Mesothelial cell of epicardium (in vitro differentiated cells): ENCODE data around the gene TAS1R3. TPM values are rescaled to one million over a fixed set of nuclear protein-coding genes. Genes with fewer than 3 reads are reported as not detected.
A peak's percentile ranks its signal among the peaks of the same experiment; 100 is the strongest.

ENCODE experiments used
- DNase-seq, 2 experiments: peaks; one replicate each; pipeline ENCODE4 v3.0.0; 2021; ENCODE audit warnings: low spot score in 2 of 2; ENCODE audit not compliant: unreplicated experiment in 2 of 2
- H3K27ac Mint-ChIP-seq: 2 replicates; pipeline ENCODE4 v1.8.0; 2021; ENCODE audit warnings: mixed read lengths
- H3K27me3 Mint-ChIP-seq: 2 replicates; pipeline ENCODE4 v1.8.0; 2021; ENCODE audit warnings: low read depth, mixed read lengths
- H3K36me3 Mint-ChIP-seq: 2 replicates; pipeline ENCODE4 v1.8.0; 2021; ENCODE audit warnings: mixed read lengths
- H3K4me1 Mint-ChIP-seq: 2 replicates; pipeline ENCODE4 v1.8.0; 2021; ENCODE audit warnings: mixed read lengths
- H3K4me3 Mint-ChIP-seq: 2 replicates; pipeline ENCODE4 v1.8.0; 2021; ENCODE audit warnings: mild to moderate bottlenecking, moderate library complexity, mixed read lengths
- H3K9me3 Mint-ChIP-seq: 2 replicates; pipeline ENCODE4 v1.8.0; 2021; ENCODE audit warnings: mixed read lengths
- CTCF ChIP-seq: fragments of 200-600 bp; sonication (generic); IDR thresholded peaks from one replicate; pipeline ENCODE4 v1.5.0; 2021; ENCODE audit warnings: antibody characterized with exemption; ENCODE audit not compliant: unreplicated experiment
- total RNA-seq: library from RNA; stranded (reverse); gene quantifications from 3 replicates; pipeline ENCODE4 v1.2.1, GENCODE V29; 2021

The TAS1R3 gene
- total RNA-seq, 1 donor from 2014 or later, result 0.98 TPM

DNA sequence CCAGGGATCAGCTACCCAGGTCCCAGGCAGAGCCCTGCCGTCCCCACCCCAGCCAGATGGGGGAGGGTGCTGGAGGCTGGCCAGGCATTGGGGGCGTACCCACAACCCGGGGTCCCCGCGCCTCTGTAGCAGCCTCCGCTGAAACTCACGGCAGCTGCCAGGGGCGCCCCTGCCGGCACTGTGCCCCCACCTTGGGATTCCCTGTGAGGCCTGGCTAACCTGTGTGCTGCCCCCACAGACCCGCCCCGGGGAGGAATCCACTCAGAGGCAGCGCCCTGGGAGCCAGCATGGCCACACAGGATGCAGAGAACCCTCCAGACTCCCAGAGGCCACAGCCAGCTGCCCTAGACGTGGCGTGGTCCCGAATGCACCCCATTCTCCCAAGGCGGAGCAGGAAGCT is 14.3 kb downstream of the TAS1R3 start:
- Mint-ChIP-seq H3K4me3 (no peak overlapping the region), H3K27me3 (no peaks in the 10 kb centered on the region)

GRCh38 chr1:1345860-1346500 is 14.9 kb downstream of the TAS1R3 start:
- no peak for TF ChIP-seq CTCF
- H3K27me3 Mint-ChIP-seq, result no peaks in the 10 kb centered on the region
- peaks cover 12% of the 10 kb centered on the region for H3K4me1 Mint-ChIP-seq
- no peak overlapping the region for H3K27ac Mint-ChIP-seq
- DNase-seq, result no peak
- no peak overlapping the region for H3K4me3 Mint-ChIP-seq
- peaks cover 4% of the 10 kb centered on the region for H3K36me3 Mint-ChIP-seq
- no peaks in the 10 kb centered on the region for H3K9me3 Mint-ChIP-seq

More for the DNA sequence above, 14.3 kb downstream of the TAS1R3 start:
- Mint-ChIP-seq H3K36me3 (peaks cover 10% of the 10 kb centered on the region), H3K4me1 (peaks cover 12% of the 10 kb centered on the region), H3K27ac (no peak overlapping the region), H3K9me3 (no peaks in the 10 kb centered on the region)
- no peak for DNase-seq
- no peak for TF ChIP-seq CTCF

DNA sequence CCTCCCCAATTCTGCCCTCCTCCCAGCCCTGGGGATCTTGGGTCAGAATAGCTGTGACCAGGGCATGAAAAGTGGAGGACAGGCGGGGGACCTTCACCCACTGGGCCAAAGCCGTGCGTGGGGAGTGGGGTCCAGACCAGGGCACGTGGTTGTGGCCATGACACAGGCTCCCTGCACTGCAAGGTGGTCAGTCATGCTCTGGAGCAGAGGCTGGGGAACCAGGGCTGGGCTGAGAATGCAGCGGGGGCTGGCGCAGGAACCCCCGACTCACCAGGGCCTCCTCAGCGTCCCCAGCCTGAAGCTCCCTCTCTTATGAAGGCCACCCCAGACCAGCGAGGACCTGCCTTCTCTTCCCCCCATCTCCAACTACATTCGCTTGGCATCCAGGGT is 15.4 kb downstream of the TAS1R3 start:
- TF ChIP-seq CTCF, result no peak
- H3K36me3 Mint-ChIP-seq, result no peaks in the 10 kb centered on the region
- H3K4me1 Mint-ChIP-seq, result peaks cover 12% of the 10 kb centered on the region
- H3K9me3 Mint-ChIP-seq, result no peaks in the 10 kb centered on the region
- DNase-seq, result no peak
- no peaks in the 10 kb centered on the region for H3K27me3 Mint-ChIP-seq
- H3K4me3 Mint-ChIP-seq, result peak overlapping the region; percentile 44
- no peak overlapping the region for H3K27ac Mint-ChIP-seq

- Mint-ChIP-seq H3K27ac (no peak overlapping the region), H3K4me3 (peak overlapping the region; percentile 73)
Measured at GRCh38 chr1:1347026-1347595, 16.0 kb downstream of the TAS1R3 start.

DNA sequence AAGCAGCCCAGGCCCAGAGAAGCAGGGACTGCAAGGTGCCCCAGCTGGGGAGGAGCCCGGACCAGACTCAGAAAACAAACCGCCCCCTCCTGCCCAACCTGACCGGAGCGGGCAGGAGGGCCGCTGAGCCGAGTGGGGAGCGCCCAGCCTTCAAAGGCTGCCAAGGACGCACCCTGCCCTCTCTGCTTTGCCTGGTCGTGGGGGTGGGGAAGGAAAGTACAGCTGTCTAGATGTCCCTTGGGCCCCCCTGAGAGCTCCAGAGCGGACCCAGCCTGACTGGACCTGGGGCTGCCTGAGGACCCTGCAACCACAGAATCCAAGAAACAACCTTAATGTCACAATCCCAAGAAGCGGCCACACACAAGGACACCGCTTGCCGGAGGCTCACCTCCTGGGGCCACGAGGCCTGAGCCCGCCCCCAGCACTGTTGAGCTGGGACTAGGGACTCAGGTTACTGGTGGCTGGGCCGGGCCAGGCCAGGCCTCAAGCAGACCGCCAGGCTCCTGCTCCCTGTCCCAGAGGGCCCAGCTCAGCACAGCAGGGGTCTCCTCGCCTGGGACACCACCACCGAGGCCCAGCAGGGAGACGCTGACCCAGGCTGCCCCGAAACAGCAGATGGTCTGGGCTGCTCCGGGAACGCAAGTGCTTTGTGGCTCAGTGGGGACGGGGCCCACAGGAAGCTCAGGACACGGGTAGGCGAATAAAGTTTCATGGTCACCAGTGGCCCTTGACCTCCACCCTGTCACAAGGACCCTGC is 16.8 kb downstream of the TAS1R3 start:
- no peak for DNase-seq

More at GRCh38 chr1:1347026-1347595, 16.0 kb downstream of the TAS1R3 start:
- DNase-seq, result no peak
- peak; percentile 2 for TF ChIP-seq CTCF
- H3K27me3 Mint-ChIP-seq, result no peaks in the 10 kb centered on the region
- H3K36me3 Mint-ChIP-seq, result no peaks in the 10 kb centered on the region
- peaks cover 15% of the 10 kb centered on the region for H3K4me1 Mint-ChIP-seq
- H3K9me3 Mint-ChIP-seq, result no peaks in the 10 kb centered on the region

More for the DNA sequence above, 16.8 kb downstream of the TAS1R3 start:
- Mint-ChIP-seq H3K27ac (no peak overlapping the region), H3K36me3 (peaks cover 2% of the 10 kb centered on the region), H3K4me1 (peaks cover 22% of the 10 kb centered on the region), H3K27me3 (peaks cover 2% of the 10 kb centered on the region), H3K4me3 (peak overlapping the region; percentile 73), H3K9me3 (no peaks in the 10 kb centered on the region)
- peak; percentile 7 for TF ChIP-seq CTCF
